Raji (cell line): ENCODE results near the gene TRAPPC6A.

Experiments used
- POLR2A ChIP-seq: IDR thresholded peaks from 2 replicates; pipeline ENCODE4 v1.6.1; 2011; ENCODE audit warnings: low read depth, low read length, control low read depth; ENCODE audit not compliant: insufficient read depth

TRAPPC6A gene

DNA sequence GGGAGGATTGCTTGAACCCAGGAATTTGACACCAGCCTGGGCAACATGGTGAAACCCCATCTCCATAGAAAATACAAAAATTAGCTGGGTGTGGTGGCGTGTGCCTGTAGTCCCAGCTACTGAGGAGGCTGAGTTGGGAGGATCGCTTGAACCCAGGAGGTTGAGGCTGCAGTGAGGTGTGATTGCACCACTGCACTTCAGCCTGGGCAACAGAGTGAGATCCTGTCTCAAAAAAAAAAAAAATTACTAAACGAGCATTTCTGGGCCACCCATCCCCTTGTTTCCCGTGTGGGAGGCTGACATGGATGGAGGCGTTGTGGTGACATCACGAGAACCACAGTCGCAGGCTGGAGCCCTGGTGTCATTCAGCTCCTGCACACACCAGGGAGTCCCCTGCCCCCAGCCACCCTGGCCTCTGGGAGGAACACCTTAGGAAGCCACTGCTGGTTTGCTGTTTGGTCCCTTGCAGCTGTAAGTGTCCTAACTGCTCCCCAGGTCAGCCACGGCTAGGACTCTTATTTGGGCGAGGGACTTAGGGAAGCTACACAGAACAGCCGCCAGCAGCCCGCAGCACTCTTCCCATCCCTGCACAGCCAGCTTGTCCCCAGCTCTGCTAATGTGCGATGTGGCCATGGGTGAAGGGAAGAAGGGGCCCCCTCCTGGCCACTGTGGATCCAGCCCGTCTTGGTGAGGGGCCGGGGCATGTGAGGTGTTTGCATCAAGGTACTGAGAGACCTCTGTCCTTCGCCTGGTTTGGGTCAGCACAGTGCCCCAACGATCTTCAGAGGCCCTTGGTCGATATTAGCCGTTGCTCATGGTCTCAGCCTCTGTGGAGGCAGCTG is 30.0 kb downstream of the TRAPPC6A start:
- TF ChIP-seq POLR2A = no peak

DNA sequence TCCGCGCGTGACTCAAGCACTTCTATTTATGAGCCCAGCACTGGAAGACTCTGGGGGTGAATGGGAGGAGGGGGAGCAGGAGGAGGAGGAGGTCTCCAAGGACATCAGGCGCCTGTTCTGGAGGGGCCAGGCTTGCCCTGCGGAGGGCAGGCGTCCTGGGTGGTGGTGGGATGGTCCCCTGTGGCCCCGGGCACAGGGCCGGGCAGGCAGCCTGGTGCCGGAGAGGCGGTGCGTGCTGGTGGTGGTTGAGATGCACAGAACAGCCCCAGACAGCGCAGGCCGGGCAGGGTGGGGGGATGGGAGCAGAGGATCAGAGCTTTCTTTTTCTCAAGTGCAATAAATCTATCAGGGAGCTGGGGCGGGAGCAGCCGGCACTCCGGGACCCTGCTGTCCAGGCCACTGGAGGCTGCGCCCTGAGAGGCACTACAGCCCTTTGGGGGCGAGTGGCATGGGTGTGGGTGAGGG is 31.3 kb downstream of the TRAPPC6A start:
- TF ChIP-seq POLR2A = no peak

DNA sequence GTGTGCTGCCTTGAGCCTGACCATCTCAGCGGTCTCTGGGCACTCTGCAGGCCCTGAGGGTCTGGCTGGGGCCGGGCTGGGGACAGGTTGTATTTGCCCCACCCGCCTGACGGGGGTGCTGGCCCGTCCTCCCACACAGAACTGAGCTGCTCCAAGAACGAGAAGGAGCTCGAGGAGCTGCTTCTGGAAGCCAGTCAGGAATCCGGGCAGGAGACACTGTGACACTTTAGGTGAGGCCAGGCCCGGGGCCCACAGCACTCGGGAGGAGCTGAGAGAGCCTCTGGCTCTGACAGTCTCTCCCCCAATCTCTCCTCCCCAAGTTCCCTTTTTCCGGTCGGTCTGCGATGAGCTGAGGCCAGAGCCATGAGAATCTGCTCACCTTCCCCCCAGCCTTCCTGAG is 31.8 kb downstream of the TRAPPC6A start:
- no peak for TF ChIP-seq POLR2A

DNA sequence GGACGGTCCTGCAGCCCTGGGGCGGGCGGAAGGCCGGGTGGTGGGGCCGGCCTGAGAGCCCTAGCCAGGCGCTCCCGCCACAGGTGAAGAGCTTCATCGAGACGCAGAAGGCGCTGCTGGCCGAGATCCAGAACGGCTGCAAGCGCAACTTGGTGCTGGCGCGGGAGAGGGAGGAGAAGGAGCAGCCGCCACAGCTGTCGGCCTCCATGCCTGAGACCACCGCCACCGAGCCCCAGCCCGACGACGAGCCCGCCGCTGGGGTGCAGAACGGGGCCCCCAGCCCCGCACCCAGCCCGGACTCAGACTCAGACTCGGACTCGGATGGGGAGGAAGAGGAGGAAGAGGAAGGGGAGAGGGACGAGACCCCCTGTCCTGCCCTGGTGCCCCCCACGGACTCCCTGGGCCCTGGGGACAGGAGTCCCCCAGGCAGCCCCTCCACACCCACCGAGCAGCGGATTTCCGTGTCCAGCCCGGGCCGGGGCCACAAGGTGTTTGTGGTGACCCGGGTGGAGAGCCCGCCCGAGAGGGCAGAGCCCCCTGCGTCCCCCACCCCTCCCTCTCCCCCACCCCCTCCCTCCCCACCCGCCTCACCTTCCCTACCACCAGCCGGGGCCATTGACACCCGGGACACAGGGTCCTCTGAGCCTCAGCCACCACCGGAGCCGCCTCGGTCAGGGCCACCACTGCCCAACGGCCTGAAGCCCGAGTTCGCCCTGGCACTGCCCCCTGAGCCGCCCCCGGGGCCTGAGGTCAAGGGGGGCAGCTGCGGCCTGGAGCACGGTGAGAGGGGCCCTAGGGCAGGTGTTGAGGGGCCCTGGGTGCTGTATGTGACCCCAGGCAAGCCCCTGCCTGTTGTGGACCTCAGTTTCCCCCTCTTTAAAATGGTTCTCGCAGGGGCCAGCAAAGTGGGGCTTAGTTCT is 32.5 kb downstream of the TRAPPC6A start:
- TF ChIP-seq POLR2A = no peak

DNA sequence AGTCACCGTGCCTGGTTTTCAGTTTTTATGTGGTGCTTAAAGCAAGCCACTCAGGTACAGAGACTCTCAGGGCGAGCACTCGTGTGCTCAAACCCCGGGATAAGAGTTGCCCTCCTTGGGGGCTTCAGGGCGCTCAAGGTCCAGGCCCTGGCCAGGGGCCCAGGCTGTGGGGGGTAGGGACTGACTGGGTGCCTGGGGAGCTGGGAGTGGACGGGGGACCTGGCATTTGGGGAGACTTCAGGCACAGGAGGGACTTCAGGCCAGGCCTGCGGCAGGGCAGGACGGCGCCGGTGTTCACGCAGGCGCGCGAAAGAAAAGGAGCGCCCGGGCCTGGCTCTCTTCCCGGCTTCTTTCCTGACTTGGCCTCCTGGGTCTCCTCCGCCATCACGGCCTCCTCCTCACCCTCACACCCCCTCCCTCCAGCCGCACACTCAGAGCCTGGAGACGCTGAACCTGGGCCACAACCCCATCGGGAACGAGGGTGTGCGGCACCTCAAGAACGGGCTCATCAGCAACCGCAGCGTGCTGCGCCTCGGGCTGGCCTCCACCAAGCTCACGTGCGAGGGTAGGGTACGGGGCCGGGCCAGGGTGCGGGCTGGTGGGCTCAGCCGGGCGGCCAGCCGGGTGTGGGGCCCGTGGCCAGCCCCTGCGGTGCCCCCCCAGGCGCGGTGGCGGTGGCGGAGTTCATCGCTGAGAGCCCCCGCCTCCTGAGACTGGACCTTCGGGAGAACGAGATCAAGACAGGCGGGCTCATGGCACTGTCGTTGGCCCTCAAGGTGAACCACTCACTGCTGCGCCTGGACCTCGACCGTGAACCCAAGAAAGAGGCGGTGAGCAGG is 33.4 kb downstream of the TRAPPC6A start:
- no peak for TF ChIP-seq POLR2A

DNA sequence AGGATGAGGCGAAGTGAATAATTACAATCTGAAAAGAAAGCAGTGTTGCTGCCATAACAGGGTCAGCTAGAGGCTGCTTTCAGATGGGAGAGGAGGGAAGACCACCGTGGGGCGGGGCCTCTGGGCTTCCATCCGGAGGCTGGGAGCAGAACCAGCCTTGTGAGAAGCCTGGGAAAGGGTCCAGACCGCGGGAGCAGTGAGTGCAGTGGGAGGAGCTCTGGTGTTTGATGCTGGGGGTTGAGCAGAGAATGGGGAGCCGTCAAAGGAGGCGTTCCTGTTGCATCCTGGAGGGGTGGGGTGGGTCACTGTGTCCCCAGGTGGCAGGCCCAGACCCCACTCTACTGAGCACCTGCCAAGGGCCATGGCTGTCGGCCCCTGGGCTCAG is 35.3 kb downstream of the TRAPPC6A start:
- no peak for TF ChIP-seq POLR2A

DNA sequence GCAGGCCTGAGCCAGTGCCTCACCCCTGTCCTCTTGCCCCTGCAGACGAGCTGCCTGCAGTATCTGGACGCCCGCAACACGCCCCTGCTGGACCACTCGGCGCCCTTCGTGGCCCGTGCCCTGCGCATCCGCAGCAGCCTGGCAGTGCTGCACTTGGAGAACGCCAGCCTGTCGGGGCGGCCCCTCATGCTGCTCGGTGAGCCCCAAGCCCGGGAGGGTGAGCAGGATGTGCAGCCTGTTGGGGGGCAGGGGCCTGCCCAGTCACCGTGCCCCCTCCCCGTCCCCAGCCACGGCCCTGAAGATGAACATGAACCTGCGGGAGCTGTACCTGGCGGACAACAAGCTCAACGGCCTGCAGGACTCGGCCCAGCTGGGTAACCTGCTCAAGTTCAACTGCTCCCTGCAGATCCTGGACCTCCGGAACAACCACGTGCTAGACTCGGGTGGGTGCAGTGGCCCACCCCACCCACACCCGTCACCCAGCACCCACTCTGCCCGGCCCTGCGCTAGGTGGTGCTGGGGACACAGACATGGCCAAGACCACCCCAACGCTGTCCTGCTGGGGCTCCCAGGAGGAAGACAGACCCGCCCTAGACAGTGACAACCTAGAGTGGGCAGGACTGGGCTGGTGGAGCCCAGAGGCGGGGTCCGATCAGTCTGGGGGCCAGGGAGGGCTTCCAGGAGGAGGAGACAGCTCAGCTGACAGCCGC is 35.9 kb downstream of the TRAPPC6A start:
- no peak for TF ChIP-seq POLR2A

DNA sequence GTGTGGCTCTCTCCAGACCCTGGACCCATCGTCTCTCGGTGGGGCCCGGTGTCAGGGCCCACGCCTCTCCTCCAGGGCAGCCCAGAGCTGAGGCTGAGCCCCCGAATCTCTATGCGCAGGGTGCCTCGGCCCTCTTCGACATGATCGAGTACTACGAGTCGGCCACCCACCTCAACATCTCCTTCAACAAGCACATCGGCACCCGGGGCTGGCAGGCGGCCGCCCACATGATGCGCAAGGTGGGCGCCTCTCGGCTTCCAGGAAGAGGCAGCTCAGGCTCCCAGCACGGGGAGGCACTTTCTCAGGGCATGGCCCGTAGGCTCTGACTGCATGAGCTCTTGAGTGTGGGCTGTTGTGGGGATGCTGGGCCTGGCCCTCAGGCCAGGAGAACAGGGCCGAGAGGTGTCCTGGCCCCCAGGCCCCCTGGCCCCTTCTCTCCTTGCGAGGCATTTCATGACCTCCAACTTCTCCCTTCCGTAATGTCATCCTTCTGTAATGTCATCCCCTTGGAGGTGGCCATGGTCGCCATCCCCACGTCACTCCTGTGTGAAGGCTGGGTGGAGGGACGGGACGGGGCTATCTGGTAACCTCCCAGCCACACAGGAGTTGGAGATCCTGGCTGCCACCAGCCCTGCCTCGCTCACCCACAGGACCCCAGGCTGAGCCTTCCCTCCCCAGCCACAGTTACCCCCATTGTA is 36.7 kb downstream of the TRAPPC6A start:
- no peak for TF ChIP-seq POLR2A

DNA sequence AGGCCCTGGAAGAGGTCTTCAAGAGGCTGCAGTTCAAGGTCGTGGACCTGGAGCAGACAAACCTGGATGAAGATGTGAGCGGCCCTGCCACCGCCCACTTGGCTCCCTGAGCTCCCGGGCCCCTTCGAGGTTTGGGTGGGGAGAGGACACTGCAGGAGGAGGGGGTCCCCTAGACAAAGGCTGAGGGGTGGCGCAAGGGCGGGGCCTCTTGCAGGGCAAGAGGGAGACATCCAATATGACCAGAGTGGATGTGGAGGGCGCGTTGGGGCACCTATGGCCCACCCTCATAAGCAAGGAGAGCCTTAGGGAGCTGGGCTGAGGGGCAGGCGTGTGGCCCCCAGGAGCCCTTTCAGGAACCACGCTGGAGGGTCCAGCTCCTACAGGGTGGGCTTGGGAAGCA is 37.5 kb downstream of the TRAPPC6A start:
- TF ChIP-seq POLR2A = no peak

DNA sequence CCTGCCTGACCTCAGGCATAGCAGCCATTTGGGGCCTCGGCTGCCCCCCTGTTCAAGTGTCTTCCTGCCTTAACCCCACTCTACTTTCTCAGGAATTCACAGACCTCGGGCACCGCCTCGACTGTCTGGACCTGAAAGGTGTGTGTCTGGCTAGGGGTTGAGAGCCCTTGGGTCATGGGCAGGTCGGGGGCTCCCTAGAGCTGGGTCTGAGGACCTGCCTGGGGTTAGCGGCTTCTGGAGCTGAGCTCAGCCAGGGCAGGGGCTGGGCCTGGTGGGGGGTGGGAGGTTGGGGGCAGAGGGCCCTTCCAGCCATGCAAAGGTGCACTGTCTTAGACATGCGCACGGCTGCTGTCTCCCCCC is 37.9 kb downstream of the TRAPPC6A start:
- no peak for TF ChIP-seq POLR2A

DNA sequence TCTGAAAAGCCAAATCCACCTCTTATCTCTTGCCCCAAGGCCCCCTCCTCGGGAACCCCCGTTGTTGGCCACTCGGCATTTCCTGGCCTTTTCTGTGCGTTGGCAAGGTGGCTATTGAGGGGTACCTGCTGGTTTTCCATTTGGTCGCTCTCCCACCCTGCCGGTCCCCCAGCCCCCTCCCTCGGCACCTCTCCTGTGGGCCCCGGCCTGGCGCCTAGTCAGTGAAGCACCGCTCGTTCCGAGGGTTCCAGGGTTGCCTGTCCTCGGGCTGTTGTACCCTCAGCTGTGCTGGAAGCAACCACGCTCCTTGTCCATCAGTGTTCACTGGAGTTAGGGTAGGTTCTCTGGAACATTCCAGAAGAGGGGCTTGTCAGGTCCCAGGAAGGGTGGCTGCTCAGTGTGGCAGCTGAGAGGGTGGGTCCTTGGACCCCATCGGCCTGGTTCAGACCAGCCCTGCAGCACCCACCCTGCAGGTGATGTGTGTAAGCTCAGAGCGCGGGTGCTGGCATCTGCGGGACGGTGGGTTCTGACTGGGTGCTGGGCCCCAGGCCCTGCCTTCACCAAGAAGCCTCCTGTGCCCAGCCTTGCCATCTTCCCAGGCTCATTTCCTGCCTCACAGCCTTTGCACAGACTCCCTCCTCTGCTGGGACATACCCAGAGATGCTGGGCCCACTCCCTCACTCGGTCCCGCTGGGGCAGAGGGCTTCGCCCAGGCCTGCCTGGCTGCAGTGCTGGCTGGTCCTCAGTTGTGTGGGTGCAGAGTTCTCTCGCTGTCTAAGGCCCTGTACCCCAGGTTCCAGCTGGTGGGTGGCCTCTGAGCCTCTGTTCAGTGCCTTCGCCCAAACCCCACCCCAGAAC is 38.5 kb downstream of the TRAPPC6A start:
- no peak for TF ChIP-seq POLR2A

DNA sequence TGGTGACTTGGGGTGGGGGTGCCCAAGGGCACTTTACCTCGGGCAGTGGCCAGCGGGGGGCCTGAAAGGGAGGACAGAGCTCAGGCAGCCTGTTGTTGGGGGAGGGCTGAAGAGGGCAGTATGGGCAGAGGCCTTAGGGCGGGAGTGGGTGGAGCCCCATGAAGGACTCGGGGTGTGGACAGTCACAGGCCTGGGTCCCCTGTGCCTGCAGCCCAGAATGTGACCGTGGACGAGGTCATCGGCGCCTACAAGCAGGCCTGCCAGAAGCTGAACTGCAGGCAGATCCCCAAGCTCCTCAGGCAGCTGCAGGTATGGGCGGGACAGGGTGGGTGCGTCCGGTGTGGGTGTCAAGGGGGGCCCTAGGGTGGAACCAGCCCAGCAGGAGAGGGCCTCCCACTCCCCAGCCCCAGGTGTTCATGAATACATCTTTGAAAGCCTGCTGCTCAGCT is 39.7 kb downstream of the TRAPPC6A start:
- no peak for TF ChIP-seq POLR2A

DNA sequence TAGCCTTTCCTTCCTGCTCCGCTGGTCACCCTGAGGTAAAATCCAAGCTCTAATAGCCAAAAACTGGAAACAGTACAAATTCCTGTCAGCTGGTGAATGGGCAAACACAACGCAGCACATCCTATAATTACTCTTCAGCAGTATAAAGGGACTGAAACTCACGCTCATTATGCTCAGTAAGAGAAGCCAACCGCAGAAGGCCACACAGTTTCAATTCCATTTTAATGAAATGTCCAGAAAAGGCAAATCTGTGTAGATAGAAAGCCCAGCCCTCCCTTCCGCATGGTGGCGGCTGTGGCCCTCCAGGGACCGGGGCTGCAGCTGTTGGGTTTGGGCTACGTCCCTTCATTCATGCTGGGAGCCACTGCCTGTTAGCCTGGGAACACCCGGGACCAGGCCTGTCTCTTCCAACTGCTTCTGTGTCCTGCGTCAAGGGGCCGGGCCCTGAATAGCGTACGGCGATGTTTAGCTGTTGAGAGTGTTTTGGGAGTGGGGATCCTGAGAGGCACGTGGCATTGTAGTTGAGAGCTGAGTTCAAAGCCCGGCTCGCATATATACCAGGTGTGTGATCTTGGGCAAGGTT is 40.8 kb downstream of the TRAPPC6A start:
- TF ChIP-seq POLR2A = no peak
